OCI-LY7 (cell line): Measurements from ENCODE around the gene TMC1. TPM values are rescaled to one million over a fixed set of nuclear protein-coding genes. Genes with fewer than 3 reads are reported as not detected.

ENCODE experiments used
- BruUV-seq: library from RNA; stranded (reverse); fragments of 400-500 nt; replicated peaks from 2 replicates; lab custom pipeline; 2021; lab: Mats Ljungman, UMichigan
- CTCF ChIA-PET: fragments of 300-600 bp; sonication (Branson Sonifier 250); formaldehyde crosslinking; loops from one replicate; lab custom pipeline; 2022; ENCODE audit warnings: antibody characterized with exemption; ENCODE audit not compliant: unreplicated experiment; lab: Charles Lee
- POLR2A ChIA-PET: fragments of 300-600 bp; sonication (Branson Sonifier 250); formaldehyde crosslinking; loops from one replicate; lab custom pipeline; 2022; ENCODE audit warnings: antibody characterized with exemption; lab: Charles Lee
- DNase-seq: peaks from one replicate; pipeline ENCODE4 v3.0.0-alpha.2; 2015; ENCODE audit warnings: low spot score
- H2AFZ ChIP-seq: fragments of 200-600 bp; sonication (generic), shearing (Covaris generic); 2 replicates; pipeline ENCODE4 v1.6.1; 2014; ENCODE audit warnings: mild to moderate bottlenecking, antibody characterized with exemption, low read length, moderate library complexity
- H3K27ac ChIP-seq: fragments of 200-600 bp; sonication (generic); 2 replicates; pipeline ENCODE4 v1.5.1; 2014; ENCODE audit warnings: mixed run types, low read depth, mild to moderate bottlenecking, moderate library complexity, low read length, inconsistent platforms; ENCODE audit not compliant: poor library complexity, severe bottlenecking
- H3K36me3 ChIP-seq: fragments of 200-600 bp; sonication (generic); 2 replicates; pipeline ENCODE4 v1.6.1; 2014; ENCODE audit warnings: mild to moderate bottlenecking, antibody characterized with exemption, low read length, moderate library complexity, mixed read lengths; ENCODE audit not compliant: insufficient read depth
- H3K4me1 ChIP-seq: fragments of 200-600 bp; sonication (generic); 2 replicates; pipeline ENCODE4 v1.5.1; 2014; ENCODE audit warnings: mild to moderate bottlenecking, low read length; ENCODE audit not compliant: insufficient read depth, poor library complexity, severe bottlenecking
- H3K4me2 ChIP-seq: fragments of 200-600 bp; sonication (generic); 2 replicates; pipeline ENCODE4 v1.6.1; 2014; ENCODE audit warnings: mild to moderate bottlenecking, low read length
- H3K4me3 ChIP-seq: fragments of 200-600 bp; sonication (generic); 2 replicates; pipeline ENCODE4 v1.5.1; 2014; ENCODE audit warnings: mild to moderate bottlenecking, low read depth, low read length; ENCODE audit not compliant: poor library complexity, severe bottlenecking
- H3K79me2 ChIP-seq: fragments of 200-600 bp; sonication (generic); 2 replicates; pipeline ENCODE4 v1.6.1; 2016; ENCODE audit warnings: low read depth, mild to moderate bottlenecking, low read length, moderate library complexity, mixed read lengths; ENCODE audit not compliant: insufficient read depth
- H3K9me2 ChIP-seq: fragments of 200-600 bp; sonication (generic); 2 replicates; pipeline ENCODE4 v1.6.1; 2016; ENCODE audit warnings: mild to moderate bottlenecking, low read length, mixed read lengths; ENCODE audit not compliant: insufficient read depth
- H3K9me3 ChIP-seq: fragments of 200-600 bp; sonication (generic); 2 replicates; pipeline ENCODE4 v1.6.1; 2014; ENCODE audit warnings: mild to moderate bottlenecking, mixed run types, low read length, mixed read lengths
- H4K20me1 ChIP-seq: fragments of 200-600 bp; sonication (generic); 2 replicates; pipeline ENCODE4 v1.6.1; 2014; ENCODE audit warnings: mild to moderate bottlenecking, antibody characterized with exemption, low read length, moderate library complexity, mixed read lengths; ENCODE audit not compliant: insufficient read depth
- EZH2phosphoT487 ChIP-seq: fragments of 200-600 bp; sonication (generic); IDR thresholded peaks from 2 replicates; pipeline ENCODE4 v1.6.1; 2018; ENCODE audit warnings: low read depth, borderline replicate concordance, mild to moderate bottlenecking, mixed run types, antibody characterized with exemption, low read length, moderate library complexity, mixed read lengths
- intact Hi-C: fragments of 100-400 bp; cut with micrococcal nuclease; formaldehyde crosslinking; loops from one replicate; pipeline ENCODE4 v1.10.0; 2022; ENCODE audit not compliant: unreplicated experiment
- total RNA-seq, 2 experiments: library from RNA; depleted of rRNA in 1 of 2; stranded (reverse); fragments of >200 nt in 1 of 2; shearing (Covaris generic) in 1 of 2; gene quantifications; 2 replicates each; pipeline ENCODE4 v1.2.3, GENCODE V29; 2014 to 2022
- TF ChIP-seq, protein P1 (sequence below): fragments of 200-600 bp; sonication (generic); conservative IDR thresholded peaks from 2 replicates; pipeline ENCODE4 v1.5.1; 2014; ENCODE audit warnings: mild to moderate bottlenecking, antibody characterized with exemption, low read length, moderate library complexity, mixed read lengths

TMC1 gene
- total RNA-seq, 2 experiments from 2014 or later = not detected

DNA sequence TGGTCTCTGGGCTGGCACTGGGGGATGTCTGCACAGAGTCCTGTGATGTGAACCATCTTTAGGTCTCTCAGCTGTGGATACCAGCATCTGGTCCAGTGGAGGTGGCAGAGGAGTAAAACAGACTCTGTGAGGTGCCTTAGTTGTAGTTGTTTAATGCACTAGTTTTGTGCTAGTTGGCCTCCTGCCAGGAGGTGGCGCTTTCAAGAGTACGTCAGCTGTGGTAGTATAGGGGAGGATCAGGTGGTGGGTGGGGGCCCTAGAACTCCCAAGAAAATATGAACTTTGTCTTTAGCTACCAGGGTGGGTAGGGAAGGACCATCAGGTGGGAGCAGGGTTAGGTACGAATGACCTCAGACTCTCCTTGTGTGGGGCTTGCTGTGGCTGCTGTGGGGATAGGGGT lies 197.1 kb downstream of the TMC1 start:
- H4K20me1 ChIP-seq = no peaks in the 10 kb centered on the region
- TF ChIP-seq EZH2phosphoT487 = no peak
- TF ChIP-seq, protein P1, sequence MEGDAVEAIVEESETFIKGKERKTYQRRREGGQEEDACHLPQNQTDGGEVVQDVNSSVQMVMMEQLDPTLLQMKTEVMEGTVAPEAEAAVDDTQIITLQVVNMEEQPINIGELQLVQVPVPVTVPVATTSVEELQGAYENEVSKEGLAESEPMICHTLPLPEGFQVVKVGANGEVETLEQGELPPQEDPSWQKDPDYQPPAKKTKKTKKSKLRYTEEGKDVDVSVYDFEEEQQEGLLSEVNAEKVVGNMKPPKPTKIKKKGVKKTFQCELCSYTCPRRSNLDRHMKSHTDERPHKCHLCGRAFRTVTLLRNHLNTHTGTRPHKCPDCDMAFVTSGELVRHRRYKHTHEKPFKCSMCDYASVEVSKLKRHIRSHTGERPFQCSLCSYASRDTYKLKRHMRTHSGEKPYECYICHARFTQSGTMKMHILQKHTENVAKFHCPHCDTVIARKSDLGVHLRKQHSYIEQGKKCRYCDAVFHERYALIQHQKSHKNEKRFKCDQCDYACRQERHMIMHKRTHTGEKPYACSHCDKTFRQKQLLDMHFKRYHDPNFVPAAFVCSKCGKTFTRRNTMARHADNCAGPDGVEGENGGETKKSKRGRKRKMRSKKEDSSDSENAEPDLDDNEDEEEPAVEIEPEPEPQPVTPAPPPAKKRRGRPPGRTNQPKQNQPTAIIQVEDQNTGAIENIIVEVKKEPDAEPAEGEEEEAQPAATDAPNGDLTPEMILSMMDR = peak; percentile 62
- no peaks in the 10 kb centered on the region for H3K79me2 ChIP-seq
- no peaks in the 10 kb centered on the region for H3K36me3 ChIP-seq
- DNase-seq = no peak
- no peak overlapping the region for H3K4me2 ChIP-seq
- intact Hi-C loops = no loop called here
- ChIA-PET POLR2A (interaction anchor here (0.7 kb wide), 1 partner anchor 201 kb away, joined by 3 read pairs; no protein-coding TSS in a partner anchor), CTCF (no interaction called here)
- no peak overlapping the region for H2AFZ ChIP-seq
- no peaks in the 10 kb centered on the region for H3K9me2 ChIP-seq
- H3K4me1 ChIP-seq = no peaks in the 10 kb centered on the region
- no peak overlapping the region for H3K4me3 ChIP-seq
- H3K9me3 ChIP-seq = no peaks in the 10 kb centered on the region
- no TSS peak for BruUV-seq
- H3K27ac ChIP-seq = no peak overlapping the region

DNA sequence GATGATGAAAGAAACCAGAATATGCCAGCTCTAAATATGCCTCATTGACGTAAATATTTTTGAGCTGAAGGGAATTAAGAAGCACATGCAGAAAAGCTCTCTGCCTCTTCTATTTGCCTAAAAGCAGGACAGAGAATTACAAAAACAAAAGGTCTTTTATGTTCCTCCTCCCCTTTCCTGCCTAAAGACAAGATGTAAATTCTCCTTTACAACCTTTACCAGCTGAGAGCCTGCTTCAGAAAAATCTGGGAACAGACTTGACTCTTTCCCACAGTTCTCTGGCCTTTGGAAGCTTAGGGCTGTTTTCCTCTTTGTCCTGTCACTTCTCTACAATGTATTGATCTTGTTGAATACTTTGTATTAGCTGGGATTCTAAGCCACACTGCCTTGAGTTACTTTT lies 199.7 kb downstream of the TMC1 start:
- intact Hi-C loops = no loop called here
- CTCF ChIA-PET = no interaction called here
- no peak for DNase-seq
- TF ChIP-seq, protein P1 = no peak
- TF ChIP-seq EZH2phosphoT487 = no peak
- no TSS peak for BruUV-seq
- no peaks in the 10 kb centered on the region for H3K36me3 ChIP-seq
- no peaks in the 10 kb centered on the region for H3K4me1 ChIP-seq
- no peak overlapping the region for H3K27ac ChIP-seq
- no peaks in the 10 kb centered on the region for H3K9me2 ChIP-seq
- H3K79me2 ChIP-seq = no peaks in the 10 kb centered on the region
- H2AFZ ChIP-seq = no peak overlapping the region
- no peak overlapping the region for H3K4me2 ChIP-seq
- no peaks in the 10 kb centered on the region for H3K9me3 ChIP-seq
- no peaks in the 10 kb centered on the region for H4K20me1 ChIP-seq
- no peak overlapping the region for H3K4me3 ChIP-seq
- POLR2A ChIA-PET = interaction anchor here (0.6 to 0.8 kb wide), 2 partner anchors 24 to 230 kb away, joined by 3 read pairs; no protein-coding TSS in a partner anchor

DNA sequence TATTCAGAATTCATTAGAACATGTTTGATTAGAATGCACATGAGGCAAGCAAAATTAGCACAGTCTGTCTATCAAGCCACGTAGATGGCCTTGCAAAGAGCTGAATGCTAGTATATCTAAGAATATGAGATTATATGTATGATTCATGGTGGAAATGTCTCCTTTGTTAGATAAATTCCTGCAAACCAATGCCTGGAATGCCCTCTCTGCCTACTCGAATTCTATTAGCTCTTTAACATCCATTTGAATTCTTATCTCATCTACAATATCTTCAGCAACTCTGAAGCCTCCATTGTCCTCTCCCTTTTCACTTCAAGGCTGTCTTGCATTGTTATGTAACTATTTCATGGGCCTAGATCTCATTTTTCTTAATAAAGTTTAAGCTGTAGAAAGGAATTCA lies 205.5 kb downstream of the TMC1 start:
- H3K4me1 ChIP-seq = no peaks in the 10 kb centered on the region
- no TSS peak for BruUV-seq
- ChIA-PET POLR2A (no interaction called here), CTCF (no interaction called here)
- no peaks in the 10 kb centered on the region for H3K79me2 ChIP-seq
- no peaks in the 10 kb centered on the region for H3K36me3 ChIP-seq
- DNase-seq = no peak
- H3K9me3 ChIP-seq = no peaks in the 10 kb centered on the region
- no peak overlapping the region for H3K4me3 ChIP-seq
- H4K20me1 ChIP-seq = no peaks in the 10 kb centered on the region
- intact Hi-C loops = no loop called here
- no peak overlapping the region for H2AFZ ChIP-seq
- H3K4me2 ChIP-seq = no peak overlapping the region
- H3K9me2 ChIP-seq = no peaks in the 10 kb centered on the region
- TF ChIP-seq, protein P1 = no peak
- TF ChIP-seq EZH2phosphoT487 = no peak
- H3K27ac ChIP-seq = no peak overlapping the region
